Loucy (cell line): ENCODE measurements around the gene TCN1.

Source experiments
- EZH2phosphoT487 ChIP-seq: fragments of 200-600 bp; IDR thresholded peaks from 2 replicates; pipeline ENCODE4 v1.6.1; 2018; ENCODE audit warnings: antibody characterized with exemption, mild to moderate bottlenecking, moderate library complexity, borderline replicate concordance
- TF ChIP-seq, protein P1 (sequence below): fragments of 200-600 bp; sonication (generic); conservative IDR thresholded peaks from 2 replicates; pipeline ENCODE4 v1.5.1; 2014; ENCODE audit warnings: mild to moderate bottlenecking, antibody characterized with exemption, low read length

DNA sequence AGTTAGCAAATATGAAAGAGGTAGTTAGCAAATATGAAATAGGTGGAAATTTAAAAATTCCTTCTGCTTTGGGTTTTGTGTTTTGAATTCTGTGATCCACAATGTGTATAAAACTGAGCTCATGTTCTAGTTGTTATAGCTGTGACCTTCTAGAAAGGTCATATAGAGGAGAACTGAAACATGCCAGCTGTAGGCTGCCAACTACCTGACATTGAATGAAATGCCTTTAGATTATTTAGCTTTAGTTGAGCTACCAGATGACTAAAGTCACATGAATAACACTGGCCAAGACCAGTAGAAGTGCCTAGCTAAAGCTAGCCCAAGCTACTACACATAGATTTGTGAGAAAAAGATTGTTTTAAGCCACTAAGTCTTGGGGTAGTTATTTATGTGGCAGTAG lies 5.8 kb upstream of the TCN1 start:
- TF ChIP-seq, protein P1, sequence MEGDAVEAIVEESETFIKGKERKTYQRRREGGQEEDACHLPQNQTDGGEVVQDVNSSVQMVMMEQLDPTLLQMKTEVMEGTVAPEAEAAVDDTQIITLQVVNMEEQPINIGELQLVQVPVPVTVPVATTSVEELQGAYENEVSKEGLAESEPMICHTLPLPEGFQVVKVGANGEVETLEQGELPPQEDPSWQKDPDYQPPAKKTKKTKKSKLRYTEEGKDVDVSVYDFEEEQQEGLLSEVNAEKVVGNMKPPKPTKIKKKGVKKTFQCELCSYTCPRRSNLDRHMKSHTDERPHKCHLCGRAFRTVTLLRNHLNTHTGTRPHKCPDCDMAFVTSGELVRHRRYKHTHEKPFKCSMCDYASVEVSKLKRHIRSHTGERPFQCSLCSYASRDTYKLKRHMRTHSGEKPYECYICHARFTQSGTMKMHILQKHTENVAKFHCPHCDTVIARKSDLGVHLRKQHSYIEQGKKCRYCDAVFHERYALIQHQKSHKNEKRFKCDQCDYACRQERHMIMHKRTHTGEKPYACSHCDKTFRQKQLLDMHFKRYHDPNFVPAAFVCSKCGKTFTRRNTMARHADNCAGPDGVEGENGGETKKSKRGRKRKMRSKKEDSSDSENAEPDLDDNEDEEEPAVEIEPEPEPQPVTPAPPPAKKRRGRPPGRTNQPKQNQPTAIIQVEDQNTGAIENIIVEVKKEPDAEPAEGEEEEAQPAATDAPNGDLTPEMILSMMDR = no peak
- TF ChIP-seq EZH2phosphoT487 = no peak
